HepG2 (cell line): Measurements from ENCODE around the gene POP7. TPM values are rescaled to one million over a fixed set of nuclear protein-coding genes. Genes with fewer than 3 reads are reported as not detected.

Experiments used
- ATAC-seq: fragments of 200-7000 bp; cut with Tn5 transposase; 3 replicates; pipeline ENCODE4 v1.9.1; 2020; ENCODE audit warnings: mild to moderate bottlenecking, moderate library complexity
- BruUV-seq: library from RNA; stranded (reverse); fragments of 400-500 nt; replicated peaks from 2 replicates; lab custom pipeline; 2021; lab: Mats Ljungman, UMichigan
- CTCF ChIA-PET: fragments of 300-600 bp; formaldehyde crosslinking; extraction: SDS; loops from one replicate; lab custom pipeline; 2021; ENCODE audit warnings: low total read pairs, inconsistent platforms, low intra/inter-chr PET ratio; lab: Yijun Ruan, JAX
- POLR2A ChIA-PET: fragments of 350-600 bp; sonication (Branson Sonifier 250); formaldehyde crosslinking; loops from one replicate; lab custom pipeline; 2020; ENCODE audit warnings: antibody characterized with exemption, inconsistent platforms; lab: Yijun Ruan, JAX
- DNase-seq: peaks from one replicate; pipeline ENCODE4 v3.0.0-alpha.2; 2015; ENCODE audit warnings: low spot score
- FAIRE-seq: peaks from 3 replicates; lab custom pipeline; 2011; peaks lifted over from hg19 to GRCh38; lab: Jason Lieb, UNC
- H2AFZ ChIP-seq: one replicate; pipeline ENCODE4 v1.6.1; 2011; ENCODE audit warnings: low read length, inconsistent platforms
- H3K27ac ChIP-seq: fragments of 300-600 bp; 3 replicates; pipeline ENCODE4 v1.8.0; 2011; ENCODE audit warnings: mixed run types, mild to moderate bottlenecking, mixed read lengths, low read length, inconsistent platforms; ENCODE audit not compliant: insufficient read depth; ENCODE audit errors: extremely low read length
- H3K27me3 ChIP-seq, 2 experiments: fragments of 200-600 bp in 1 of 2; 2 replicates in 1 of 2; 3 replicates in 1 of 2; pipeline versions ENCODE4 v1.6.0 to v1.8.0; 2011; ENCODE audit warnings: low read length in 2 of 2, mild to moderate bottlenecking in 2 of 2, moderate library complexity in 2 of 2, inconsistent platforms in 1 of 2; ENCODE audit not compliant: insufficient read depth in 2 of 2, control insufficient read depth in 1 of 2
- H3K36me3 ChIP-seq, 2 experiments: fragments of 200-600 bp in 1 of 2; replicated peaks in 1 of 2; 2 replicates in 1 of 2; 3 replicates in 1 of 2; pipeline versions ENCODE4 v1.5.1 to v1.8.0; 2011; ENCODE audit warnings: low read length in 2 of 2, inconsistent platforms in 1 of 2; ENCODE audit not compliant: insufficient read depth in 2 of 2, control insufficient read depth in 1 of 2
- H3K4me1 ChIP-seq: 2 replicates; pipeline ENCODE4 v1.5.1; 2012; ENCODE audit warnings: low read length, inconsistent platforms; ENCODE audit not compliant: insufficient read depth
- H3K4me2 ChIP-seq: 2 replicates; pipeline ENCODE4 v1.6.0; 2011; ENCODE audit warnings: low read depth, low read length, inconsistent platforms
- H3K4me3 ChIP-seq, 3 experiments: fragments of 200-600 bp in 1 of 3; sonication (generic), shearing (Covaris generic) in 1 of 3; replicated peaks in 1 of 3; 2 replicates each; pipeline ENCODE4 v1.5.1; 2011 to 2016; ENCODE audit warnings: low read length in 3 of 3, inconsistent platforms in 2 of 3, low read depth in 2 of 3, mild to moderate bottlenecking in 2 of 3, control low read depth in 1 of 3, mixed read lengths in 1 of 3; ENCODE audit not compliant: insufficient read depth in 1 of 3
- H3K79me2 ChIP-seq: one replicate; pipeline ENCODE4 v1.6.1; 2011; ENCODE audit warnings: low read length, inconsistent platforms; ENCODE audit not compliant: insufficient read depth
- H3K9ac ChIP-seq: 2 replicates; pipeline ENCODE4 v1.6.0; 2011; ENCODE audit warnings: mild to moderate bottlenecking, low read depth, low read length, inconsistent platforms; ENCODE audit not compliant: insufficient read depth
- H3K9me3 ChIP-seq: 2 replicates; pipeline ENCODE4 v1.5.1; 2012; ENCODE audit warnings: mild to moderate bottlenecking, low read length
- H4K20me1 ChIP-seq: 2 replicates; pipeline ENCODE4 v1.6.0; 2011; ENCODE audit warnings: inconsistent platforms, mild to moderate bottlenecking, low read length, moderate library complexity; ENCODE audit not compliant: insufficient read depth
- DPF2 ChIP-seq: sonication (generic); formaldehyde crosslinking; IDR thresholded peaks from 2 replicates; pipeline ENCODE4 v1.4.0; 2020; ENCODE audit warnings: mild to moderate bottlenecking, low read depth, missing genetic modification reagents, borderline replicate concordance
- KAT2B ChIP-seq: fragments of 150-350 bp; IDR thresholded peaks from 2 replicates; pipeline ENCODE4 v1.6.1; 2014; ENCODE audit warnings: low read depth, low read length, borderline replicate concordance
- KLF12 ChIP-seq: sonication (generic); formaldehyde crosslinking; IDR thresholded peaks from 2 replicates; pipeline ENCODE4 v1.4.0; 2020; ENCODE audit warnings: missing genetic modification reagents, borderline replicate concordance
- NCOR1 ChIP-seq: fragments of 200-600 bp; sonication (generic); IDR thresholded peaks from 2 replicates; pipeline ENCODE4 v1.7.0; 2017; ENCODE audit warnings: antibody characterized with exemption, low read length, borderline replicate concordance
- RAD51 ChIP-seq: fragments of 450-650 bp; IDR thresholded peaks from 2 replicates; pipeline ENCODE4 v1.6.1; 2016; ENCODE audit warnings: borderline replicate concordance
- SOX5 ChIP-seq: IDR thresholded peaks from 2 replicates; pipeline ENCODE4 v1.6.1; 2016; ENCODE audit warnings: borderline replicate concordance
- TMF1 ChIP-seq: sonication (generic); formaldehyde crosslinking; IDR thresholded peaks from 2 replicates; pipeline ENCODE4 v1.8.1; 2022; ENCODE audit warnings: low read depth, missing genetic modification reagents
- ZBTB3 ChIP-seq: sonication (generic); formaldehyde crosslinking; IDR thresholded peaks from 2 replicates; pipeline ENCODE4 v1.4.0; 2020; ENCODE audit warnings: low read depth, mild to moderate bottlenecking, moderate library complexity, missing genetic modification reagents, borderline replicate concordance
- ZNF674 ChIP-seq: sonication (generic); formaldehyde crosslinking; IDR thresholded peaks from 2 replicates; pipeline ENCODE4 v1.5.0; 2020; ENCODE audit warnings: low read depth, mild to moderate bottlenecking, missing genetic modification reagents
- ZNF775 ChIP-seq: sonication (generic); formaldehyde crosslinking; IDR thresholded peaks from 2 replicates; pipeline ENCODE4 v1.4.0; 2020; ENCODE audit warnings: missing genetic modification reagents, mild to moderate bottlenecking, moderate library complexity, borderline replicate concordance
- ZNF781 ChIP-seq: sonication (generic); formaldehyde crosslinking; IDR thresholded peaks from 2 replicates; pipeline ENCODE4 v1.5.1; 2020; ENCODE audit warnings: borderline replicate concordance, mild to moderate bottlenecking, missing genetic modification reagents; ENCODE audit errors: not compliant biosample characterization
- WGBS: methylation state at CpG from one replicate; pipeline ENCODE4 v1.1.6; 2017; ENCODE audit warnings: low lambda C conversion rate; 5-methylcytosine and 5-hydroxymethylcytosine counted together
- in situ Hi-C: cut with HindIII; loops from 2 replicates; pipeline ENCODE4 v1.10.0; 2017; ENCODE audit warnings: low pct_unique_long_range_greater_than_20kb; ENCODE audit not compliant: extremely low pct_ligation_motif_present
- intact Hi-C: fragments of 100-400 bp; cut with micrococcal nuclease; formaldehyde crosslinking; loops from one replicate; pipeline ENCODE4 v1.10.0; 2022; ENCODE audit not compliant: unreplicated experiment
- polyA plus RNA-seq, 8 experiments: library from polyadenylated mRNA; depleted of rRNA in 3 of 8; stranded (reverse) in 7 of 8; unstranded in 1 of 8; fragments of >200 nt; fragmentation: Illumina TruSeq in 4 of 8; extraction: Trizol in 4 of 8; gene quantifications; 2 replicates each; pipeline versions ENCODE4 v1.2.1 to v1.2.3, GENCODE V29; 2011 to 2016; ENCODE audit warnings: low read depth in 4 of 8, missing spikeins in 1 of 8, mixed read lengths in 1 of 8; ENCODE audit not compliant: insufficient read depth in 1 of 8
- total RNA-seq, 5 experiments: library from RNA; depleted of rRNA; stranded (reverse); fragments of >200 nt; fragmentation: Illumina TruSeq; extraction: Trizol; gene quantifications; 2 replicates each; pipeline ENCODE4 v1.2.3, GENCODE V29; 2016; ENCODE audit warnings: low read depth in 1 of 5
- TF ChIP-seq, protein P1 (sequence below): sonication (generic); formaldehyde crosslinking; IDR thresholded peaks from 2 replicates; pipeline ENCODE4 v1.8.0; 2022; ENCODE audit warnings: mild to moderate bottlenecking, missing genetic modification reagents

The POP7 gene
- total and polyA plus RNA-seq, 2 of the 13 experiments (the other 11 are each of a cell fraction or from before 2014, with no cell fraction given), result 63.9 to 91.1 TPM

- TF ChIP-seq KAT2B, result no peak
Measured at GRCh38 chr7:100711369-100711768, 5.4 kb downstream of the POP7 start (continued).

DNA sequence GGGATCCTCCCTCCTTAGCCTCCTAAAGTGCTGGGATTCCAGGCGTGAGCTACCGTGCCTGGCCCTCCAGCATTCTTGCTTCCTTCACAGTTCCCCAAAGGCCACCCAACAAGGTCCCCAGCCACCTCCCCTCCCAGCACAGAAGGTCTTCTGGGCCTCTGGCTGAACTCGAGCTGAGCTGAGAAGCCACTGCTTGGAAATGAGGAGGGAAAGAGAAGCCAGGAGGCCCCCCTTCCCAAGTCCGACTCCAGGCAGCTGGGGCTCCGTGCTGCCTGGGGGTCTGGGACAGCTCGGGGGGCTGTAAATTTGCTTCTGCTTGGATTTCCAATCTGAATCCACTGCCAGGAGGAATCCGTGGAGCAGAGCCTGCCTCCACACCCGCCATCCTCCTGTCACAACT lies 8.8 kb downstream of the POP7 start:
- Histone ChIP-seq H3K27me3 (no peaks in the 10 kb centered on the region), H3K9ac (no peak overlapping the region), H3K79me2 (no peaks in the 10 kb centered on the region), H3K9me3 (no peaks in the 10 kb centered on the region), H3K4me1 (peaks cover 18% of the 10 kb centered on the region), H3K4me3 (no peak overlapping the region), H2AFZ (no peak overlapping the region), H4K20me1 (no peaks in the 10 kb centered on the region), H3K36me3 (no peaks in the 10 kb centered on the region), H3K4me2 (no peak overlapping the region), H3K27ac (no peak overlapping the region)
- intact Hi-C loops (no loop called here), in situ Hi-C loops (no loop called here)
- ATAC-seq (no peak), DNase-seq (no peak), FAIRE-seq (no peak)
- ChIA-PET POLR2A (interaction anchor here (1.7 kb wide), 1 partner anchor 9 kb away, joined by 4 read pairs; the partner anchor contains the start of gene POP7), CTCF (no interaction called here)
- no peak for TF ChIP-seq ZBTB3 (CRISPR knock-in tag)
- no peak for TF ChIP-seq DPF2 (CRISPR knock-in tag)
- no peak for TF ChIP-seq ZNF781 (CRISPR knock-in tag)
- no peak for TF ChIP-seq ZNF775 (CRISPR knock-in tag)
- TF ChIP-seq ZNF674 (CRISPR knock-in tag), result no peak
- TF ChIP-seq, protein P1, sequence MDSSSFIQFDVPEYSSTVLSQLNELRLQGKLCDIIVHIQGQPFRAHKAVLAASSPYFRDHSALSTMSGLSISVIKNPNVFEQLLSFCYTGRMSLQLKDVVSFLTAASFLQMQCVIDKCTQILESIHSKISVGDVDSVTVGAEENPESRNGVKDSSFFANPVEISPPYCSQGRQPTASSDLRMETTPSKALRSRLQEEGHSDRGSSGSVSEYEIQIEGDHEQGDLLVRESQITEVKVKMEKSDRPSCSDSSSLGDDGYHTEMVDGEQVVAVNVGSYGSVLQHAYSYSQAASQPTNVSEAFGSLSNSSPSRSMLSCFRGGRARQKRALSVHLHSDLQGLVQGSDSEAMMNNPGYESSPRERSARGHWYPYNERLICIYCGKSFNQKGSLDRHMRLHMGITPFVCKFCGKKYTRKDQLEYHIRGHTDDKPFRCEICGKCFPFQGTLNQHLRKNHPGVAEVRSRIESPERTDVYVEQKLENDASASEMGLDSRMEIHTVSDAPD (CRISPR knock-in tag), result no peak
- no peak for TF ChIP-seq KLF12 (CRISPR knock-in tag)
- no peak for TF ChIP-seq RAD51
- TF ChIP-seq SOX5 (CRISPR knock-in tag), result no peak
- TF ChIP-seq NCOR1, result no peak
- TF ChIP-seq TMF1, result no peak
- BruUV-seq, result no TSS peak
- 80% methylated on average over 3 of the region's 8 CpGs for WGBS
